NCI-H146 treated with DMSO at 0.1 percent for 48 hours (cell line): ENCODE measurements around the gene TRAF2.
A peak's percentile ranks its signal among the peaks of the same experiment; 100 is the strongest.

Source experiments
- DNase-seq: peaks from one replicate; lab custom pipeline; 2025; ENCODE audit not compliant: unreplicated experiment; lab: John Stamatoyannopoulos, UW

TRAF2 gene

GRCh38 chr9:136907011-136907914 is 20.9 kb downstream of the TRAF2 start:
- no peak for DNase-seq

- DNase-seq, result no peak
These were observed 24.0 kb downstream of the TRAF2 start for GRCh38 chr9:136910197-136910900.

- DNase-seq, result no peak
These were observed 24.6 kb downstream of the TRAF2 start for GRCh38 chr9:136910901-136911245.

GRCh38 chr9:136913701-136914438 is 27.6 kb downstream of the TRAF2 start:
- DNase-seq, result no peak

GRCh38 chr9:136915632-136916329 is 29.5 kb downstream of the TRAF2 start:
- no peak for DNase-seq

GRCh38 chr9:136916330-136917184 is 30.2 kb downstream of the TRAF2 start:
- no peak for DNase-seq

- no peak for DNase-seq
These were observed 31.6 kb downstream of the TRAF2 start for GRCh38 chr9:136917902-136918301.

GRCh38 chr9:136920069-136920468 is 33.8 kb downstream of the TRAF2 start:
- no peak for DNase-seq

- no peak for DNase-seq
These were observed 34.5 kb downstream of the TRAF2 start for GRCh38 chr9:136920734-136921231.

- no peak for DNase-seq
These were observed 35.0 kb downstream of the TRAF2 start for GRCh38 chr9:136921307-136921706.

GRCh38 chr9:136921718-136922117 is 35.4 kb downstream of the TRAF2 start:
- no peak for DNase-seq

GRCh38 chr9:136922540-136922939 is 36.2 kb downstream of the TRAF2 start:
- DNase-seq, result no peak

GRCh38 chr9:136923881-136924280 is 37.6 kb downstream of the TRAF2 start:
- peak; percentile 1 for DNase-seq

GRCh38 chr9:136925414-136926153 is 39.3 kb downstream of the TRAF2 start:
- DNase-seq, result no peak

- DNase-seq, result no peak
These were observed 39.9 kb downstream of the TRAF2 start for GRCh38 chr9:136926154-136926704.

- DNase-seq, result no peak
These were observed 40.4 kb downstream of the TRAF2 start for GRCh38 chr9:136926749-136927148.

GRCh38 chr9:136927343-136928271 is 41.3 kb downstream of the TRAF2 start:
- DNase-seq, result no peak

GRCh38 chr9:136928591-136928990 is 42.3 kb downstream of the TRAF2 start:
- DNase-seq, result no peak
